ENCODE measurements around the gene DDX27.
A peak's percentile ranks its signal among the peaks of the same experiment; 100 is the strongest.
"Not testable (repeated sequence)": the region's sequence is repeated elsewhere in the genome, so short reads cannot be mapped to it uniquely, and the experiment has no call there.

The DDX27 gene, protein sequence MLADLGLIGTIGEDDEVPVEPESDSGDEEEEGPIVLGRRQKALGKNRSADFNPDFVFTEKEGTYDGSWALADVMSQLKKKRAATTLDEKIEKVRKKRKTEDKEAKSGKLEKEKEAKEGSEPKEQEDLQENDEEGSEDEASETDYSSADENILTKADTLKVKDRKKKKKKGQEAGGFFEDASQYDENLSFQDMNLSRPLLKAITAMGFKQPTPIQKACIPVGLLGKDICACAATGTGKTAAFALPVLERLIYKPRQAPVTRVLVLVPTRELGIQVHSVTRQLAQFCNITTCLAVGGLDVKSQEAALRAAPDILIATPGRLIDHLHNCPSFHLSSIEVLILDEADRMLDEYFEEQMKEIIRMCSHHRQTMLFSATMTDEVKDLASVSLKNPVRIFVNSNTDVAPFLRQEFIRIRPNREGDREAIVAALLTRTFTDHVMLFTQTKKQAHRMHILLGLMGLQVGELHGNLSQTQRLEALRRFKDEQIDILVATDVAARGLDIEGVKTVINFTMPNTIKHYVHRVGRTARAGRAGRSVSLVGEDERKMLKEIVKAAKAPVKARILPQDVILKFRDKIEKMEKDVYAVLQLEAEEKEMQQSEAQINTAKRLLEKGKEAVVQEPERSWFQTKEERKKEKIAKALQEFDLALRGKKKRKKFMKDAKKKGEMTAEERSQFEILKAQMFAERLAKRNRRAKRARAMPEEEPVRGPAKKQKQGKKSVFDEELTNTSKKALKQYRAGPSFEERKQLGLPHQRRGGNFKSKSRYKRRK

DNA sequence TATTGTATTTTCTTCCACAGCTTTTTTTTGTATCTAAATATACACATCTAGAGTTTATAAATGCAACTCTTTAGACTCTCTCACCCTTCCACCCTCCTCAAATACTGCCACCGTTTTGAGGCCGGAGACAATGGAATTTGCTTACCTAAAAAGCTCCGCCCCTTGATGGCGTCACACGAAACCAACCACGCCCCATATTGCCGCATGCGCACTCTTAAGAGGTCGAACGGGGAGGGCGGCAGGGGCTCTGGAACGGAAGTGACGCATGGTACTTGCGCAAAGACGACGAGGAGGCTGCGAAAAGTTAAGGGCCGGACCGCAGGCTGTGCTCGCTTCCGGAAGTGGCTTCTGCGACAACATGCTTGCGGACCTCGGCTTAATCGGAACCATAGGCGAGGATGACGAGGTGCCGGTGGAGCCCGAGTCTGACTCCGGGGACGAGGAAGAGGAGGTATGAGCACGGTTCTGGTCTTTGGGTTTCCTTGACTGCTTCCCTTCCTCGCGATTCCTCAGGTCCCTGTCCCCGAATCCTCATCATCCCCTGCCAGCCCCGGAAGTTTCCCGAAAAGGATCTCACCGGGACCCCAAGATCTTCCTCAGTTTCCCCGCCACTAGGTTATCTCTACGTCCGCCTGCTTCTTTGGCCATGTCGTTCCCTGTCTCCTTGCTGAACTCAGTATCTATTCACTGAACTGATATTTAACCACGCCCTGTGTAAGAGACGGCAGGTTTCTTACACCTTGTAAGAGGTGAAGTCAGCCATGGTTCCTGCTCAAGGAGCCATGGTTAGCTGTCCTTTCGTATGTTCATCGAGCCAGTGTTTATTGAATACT lies at the start of gene DDX27:
Gene DDX27 (plus strand): TSS at position 326 of the 833 bp plus-strand sequence. CDS start 33 bp downstream, at position 359.
- DNase-seq: peak; percentile 98 to 100 (median 99)

- no peak for DNase-seq
These were observed 49.7 kb upstream of the DDX27 start for GRCh38 chr20:49169547-49169946.

GRCh38 chr20:49170714-49171113 lies 48.5 kb upstream of the DDX27 start:
- DNase-seq: no peak

- DNase-seq: no peak
These were observed 47.3 kb upstream of the DDX27 start for GRCh38 chr20:49171909-49172308.

DNA sequence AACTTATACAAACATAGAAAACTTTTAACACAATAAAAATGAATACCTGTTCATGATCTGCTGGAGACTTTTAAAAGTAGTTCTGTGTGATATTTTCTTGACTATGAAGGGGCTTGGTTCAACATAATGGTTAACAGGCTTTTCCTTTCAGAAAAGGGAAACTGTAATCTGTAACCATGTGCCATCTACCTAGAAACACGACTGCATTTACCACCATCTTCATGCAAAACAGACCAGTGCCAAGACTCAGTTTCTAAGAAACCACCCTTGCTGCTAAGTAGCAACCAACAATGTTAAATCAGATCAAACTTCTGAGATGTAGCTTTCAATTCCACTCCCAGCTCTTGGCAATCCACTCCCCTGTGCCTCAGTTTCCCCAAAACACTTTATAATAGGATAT lies 46.8 kb upstream of the DDX27 start:
- DNase-seq: no peak

DNA sequence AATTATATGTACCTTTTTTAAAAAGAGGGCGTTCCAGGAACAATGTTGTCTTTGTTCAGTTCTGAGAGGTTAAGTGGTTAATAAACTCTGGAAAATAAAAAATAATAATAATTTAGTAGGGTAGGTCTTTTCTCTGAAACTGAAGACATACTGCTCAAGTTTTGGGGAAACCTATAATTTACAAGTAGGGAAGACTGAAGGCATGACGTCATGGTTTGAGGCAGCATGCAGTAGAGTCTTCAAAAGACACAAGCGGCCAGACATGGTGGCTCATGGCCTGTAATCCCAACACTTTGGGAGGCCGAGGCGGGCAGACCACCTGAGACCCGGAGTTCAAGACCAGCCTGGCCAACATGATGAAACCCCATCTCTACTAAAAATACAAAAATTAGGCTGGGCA lies 45.0 kb upstream of the DDX27 start:
- DNase-seq: no peak

- peak; percentile 7 to 38 (median 29) for DNase-seq
These were observed 39.6 kb upstream of the DDX27 start for GRCh38 chr20:49179368-49180277.

DNA sequence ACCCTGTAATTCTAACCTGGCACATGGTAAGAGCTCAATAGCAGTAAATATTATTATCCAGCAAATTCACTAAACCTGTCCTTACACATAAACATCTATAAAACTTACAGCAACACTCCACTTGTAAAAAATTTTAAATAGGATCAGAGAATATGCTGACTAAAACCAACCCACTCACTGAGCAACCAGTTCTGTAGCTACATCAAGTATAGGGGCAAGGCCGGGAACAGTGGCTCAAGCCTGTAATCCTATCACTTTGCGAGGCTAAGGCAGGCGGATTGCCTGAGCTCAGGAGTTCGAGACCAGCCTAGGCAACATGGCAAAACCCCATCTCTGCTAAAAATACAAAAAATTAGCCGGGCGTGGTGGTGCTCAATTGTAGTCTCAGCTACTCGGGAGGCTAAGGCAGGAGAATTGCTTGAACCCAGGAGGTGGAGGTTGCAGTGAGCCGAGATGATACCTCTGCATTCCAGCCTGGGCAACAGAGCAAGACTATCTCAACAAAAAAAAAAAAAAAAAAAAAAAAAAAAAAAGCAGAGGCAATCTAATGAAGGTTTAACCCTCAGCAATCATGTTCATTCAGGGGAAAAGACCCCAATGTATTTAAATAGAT lies 37.8 kb upstream of the DDX27 start:
- DNase-seq: no peak

- DNase-seq: no peak
These were observed 35.8 kb upstream of the DDX27 start for GRCh38 chr20:49183444-49183843.

DNA sequence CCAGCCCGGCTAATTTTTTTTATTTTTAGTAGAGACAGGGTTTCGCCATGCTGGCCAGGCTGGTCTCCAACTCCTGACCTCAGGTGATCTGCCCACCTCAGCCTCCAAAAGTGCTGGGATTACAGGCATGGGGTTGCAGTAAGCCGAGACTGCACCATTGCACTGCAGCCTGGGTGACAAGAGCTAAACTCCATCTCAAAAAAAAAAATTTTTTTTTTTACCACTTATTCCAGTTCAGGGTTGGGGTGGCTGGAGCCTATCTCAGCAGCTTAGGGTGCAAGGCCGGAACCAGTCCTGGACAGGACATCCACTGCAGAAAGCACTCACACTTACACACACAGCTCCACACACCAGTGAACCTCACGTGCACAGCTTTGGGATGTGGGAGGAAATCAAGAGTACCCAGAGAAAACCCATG lies 35.1 kb upstream of the DDX27 start:
- DNase-seq: not testable (repeated sequence)

- no peak for DNase-seq
These were observed 34.5 kb upstream of the DDX27 start for GRCh38 chr20:49184691-49185070.

DNA sequence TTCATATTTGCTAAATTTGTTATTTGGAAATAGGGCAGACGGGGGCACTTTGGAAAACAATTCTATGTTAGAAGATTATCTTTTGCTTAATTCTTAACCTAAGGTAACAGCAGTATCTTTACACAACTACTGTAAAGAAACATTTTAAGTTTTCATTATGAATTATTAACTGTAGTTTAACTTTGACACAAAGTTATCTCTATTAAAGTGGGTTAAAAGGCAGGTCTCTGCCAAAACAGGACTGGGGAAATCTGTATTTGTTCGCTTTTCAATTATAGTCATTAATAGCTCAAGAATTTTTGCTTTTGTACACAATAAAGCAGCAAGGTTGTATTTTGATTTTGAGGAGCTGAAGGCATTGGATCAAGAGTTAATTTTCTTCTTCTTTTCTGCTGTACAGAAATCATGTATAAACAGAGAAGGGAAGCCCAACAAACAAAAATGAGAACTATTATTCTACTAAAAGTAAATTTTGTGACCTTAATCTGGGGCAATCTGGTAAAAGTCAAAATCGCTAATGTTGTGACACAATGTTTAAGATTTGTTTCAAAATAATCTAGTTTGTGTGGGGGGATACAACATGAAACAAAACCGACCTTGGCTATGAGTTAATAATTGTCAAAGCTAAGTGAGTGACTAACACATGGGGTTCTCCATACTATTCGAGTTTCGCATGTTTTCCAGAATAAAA lies 34.0 kb upstream of the DDX27 start:
- DNase-seq: peak; percentile 5 to 59 (median 49)

GRCh38 chr20:49186535-49187329 lies 32.5 kb upstream of the DDX27 start:
- peak; percentile 77 to 81 (median 79) for DNase-seq

DNA sequence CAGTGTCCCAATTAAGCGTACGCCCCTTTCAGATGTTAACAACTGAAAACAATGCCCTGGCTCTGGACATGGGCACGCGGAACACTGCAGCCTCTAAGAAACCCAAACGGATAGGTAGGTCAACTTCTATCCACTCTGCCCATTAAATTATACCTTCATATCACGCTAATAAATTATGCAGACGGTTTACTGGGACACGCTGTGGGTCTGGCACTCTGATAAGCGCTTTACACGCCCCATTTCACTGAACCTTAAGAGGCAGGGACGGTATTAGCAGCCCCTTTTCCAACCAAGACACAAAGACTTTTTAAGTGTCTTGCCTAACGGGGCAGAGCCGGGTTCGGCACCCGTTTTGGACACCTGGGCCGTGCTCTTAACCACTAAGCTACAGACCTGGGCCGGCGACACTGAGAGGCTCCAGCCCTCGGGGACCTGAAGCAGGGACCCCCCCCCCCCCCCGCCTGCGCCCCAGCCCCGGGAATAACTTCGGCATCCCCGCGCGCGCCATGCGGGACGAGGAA lies 31.8 kb upstream of the DDX27 start:
- DNase-seq: peak in 1 of 3 donors; percentile 26

DNA sequence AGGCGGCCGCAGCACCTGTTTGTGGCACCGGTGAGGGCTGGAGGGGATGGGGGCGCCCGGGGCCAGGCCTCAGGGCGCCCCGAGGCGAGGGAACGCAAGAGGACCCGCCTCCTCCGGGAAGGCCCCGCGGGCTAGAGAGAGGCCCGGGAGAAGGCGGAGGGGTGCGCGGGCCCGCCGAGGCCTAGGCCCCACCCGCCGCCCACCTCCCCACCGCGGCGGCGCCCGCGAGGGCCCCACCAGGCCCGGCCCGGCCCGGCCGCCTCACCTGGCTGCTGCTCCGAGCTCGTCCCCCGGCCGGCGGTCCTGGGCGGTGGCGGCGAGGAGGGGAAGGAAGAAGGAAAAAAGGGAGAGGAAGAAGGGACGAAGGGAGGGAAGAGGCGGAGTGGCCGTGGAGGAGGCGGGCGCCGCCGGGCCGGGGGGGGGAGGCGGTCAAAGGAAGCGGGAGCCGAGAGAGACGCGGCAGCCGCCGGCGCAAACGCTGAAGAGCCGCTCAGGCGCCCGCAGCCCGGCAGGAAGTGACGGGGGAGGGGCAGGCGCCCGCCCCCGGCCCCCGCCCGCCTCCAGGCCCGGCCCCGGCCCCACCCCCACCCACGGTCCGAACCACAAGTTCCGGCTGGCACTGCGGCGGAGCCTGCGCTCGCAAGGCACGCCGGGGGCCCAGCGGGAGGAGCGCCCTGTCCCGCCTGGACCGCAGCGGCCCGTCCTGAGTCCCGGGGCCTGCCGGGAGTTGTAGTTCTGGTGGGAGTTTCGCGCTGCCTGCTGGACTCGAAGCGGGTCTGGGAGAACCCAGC lies 31.2 kb upstream of the DDX27 start, which contains the start of gene STAU1:
Gene STAU1 (minus strand): TSS at position 484 of the 791 bp plus-strand sequence. CDS start 22,133 bp downstream, outside the sequence.
- DNase-seq: peak; percentile 96 to 99 (median 98)

DNA sequence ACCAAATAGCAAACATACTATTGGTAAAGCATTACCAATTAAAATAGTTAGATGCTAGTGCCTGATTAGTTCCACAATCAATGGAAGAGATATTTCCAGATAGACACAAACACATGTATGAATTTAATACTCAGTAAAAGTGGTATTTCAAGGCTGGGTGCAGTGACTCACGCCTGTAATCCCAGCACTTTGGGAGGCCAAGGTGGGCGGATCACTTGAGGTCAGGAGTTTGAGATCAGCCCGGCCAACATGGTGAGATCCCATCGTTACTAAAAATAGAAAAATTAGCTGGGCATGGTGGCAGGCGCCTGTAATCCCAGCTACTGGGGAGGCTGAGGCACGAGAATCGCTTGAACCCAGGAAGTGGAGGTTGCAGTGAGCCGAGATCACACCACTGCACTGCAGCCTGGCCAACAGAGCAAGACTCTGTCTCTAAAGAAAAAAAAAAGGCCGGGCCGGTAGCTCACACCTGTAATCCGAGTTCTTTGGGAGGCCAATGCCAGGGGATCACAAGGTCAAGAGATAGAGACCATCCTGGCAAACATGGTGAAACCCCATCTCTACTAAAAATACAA lies 26.2 kb upstream of the DDX27 start:
- DNase-seq: not testable (repeated sequence)

GRCh38 chr20:49199729-49200293 lies 19.4 kb upstream of the DDX27 start:
- DNase-seq: no peak

DNA sequence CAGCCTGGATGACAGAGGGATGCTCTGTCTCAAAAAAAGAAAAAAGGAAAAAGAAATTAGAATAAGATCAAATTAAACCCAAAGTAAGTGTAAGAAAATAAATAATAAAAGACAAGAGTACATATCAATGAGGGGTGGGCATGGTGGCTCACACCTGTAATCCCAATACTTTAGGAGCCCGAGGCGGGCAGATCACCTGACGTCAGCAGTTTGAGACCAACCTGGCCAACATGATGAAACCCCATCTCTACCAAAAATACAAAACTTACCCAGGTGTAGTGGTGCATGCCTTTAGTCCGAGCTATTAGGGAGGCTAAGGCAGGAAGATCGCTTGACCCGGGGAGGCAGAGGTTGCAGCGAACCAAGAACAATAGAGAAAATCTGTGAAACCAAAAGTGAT lies 16.2 kb upstream of the DDX27 start:
- no peak for DNase-seq
